AG09319 (cell line): Measurements from ENCODE around the gene PLEKHG2.

Experiments used
- DNase-seq: peaks from one replicate; pipeline ENCODE4 v3.0.0-alpha.2; 2010; ENCODE audit warnings: low read depth; ENCODE audit errors: extremely low read depth
- TF ChIP-seq, protein P1 (sequence below): IDR thresholded peaks from 2 replicates; pipeline ENCODE4 v1.5.1; 2011; ENCODE audit warnings: low read depth, mild to moderate bottlenecking, inconsistent platforms, low read length, moderate library complexity

PLEKHG2 gene, protein sequence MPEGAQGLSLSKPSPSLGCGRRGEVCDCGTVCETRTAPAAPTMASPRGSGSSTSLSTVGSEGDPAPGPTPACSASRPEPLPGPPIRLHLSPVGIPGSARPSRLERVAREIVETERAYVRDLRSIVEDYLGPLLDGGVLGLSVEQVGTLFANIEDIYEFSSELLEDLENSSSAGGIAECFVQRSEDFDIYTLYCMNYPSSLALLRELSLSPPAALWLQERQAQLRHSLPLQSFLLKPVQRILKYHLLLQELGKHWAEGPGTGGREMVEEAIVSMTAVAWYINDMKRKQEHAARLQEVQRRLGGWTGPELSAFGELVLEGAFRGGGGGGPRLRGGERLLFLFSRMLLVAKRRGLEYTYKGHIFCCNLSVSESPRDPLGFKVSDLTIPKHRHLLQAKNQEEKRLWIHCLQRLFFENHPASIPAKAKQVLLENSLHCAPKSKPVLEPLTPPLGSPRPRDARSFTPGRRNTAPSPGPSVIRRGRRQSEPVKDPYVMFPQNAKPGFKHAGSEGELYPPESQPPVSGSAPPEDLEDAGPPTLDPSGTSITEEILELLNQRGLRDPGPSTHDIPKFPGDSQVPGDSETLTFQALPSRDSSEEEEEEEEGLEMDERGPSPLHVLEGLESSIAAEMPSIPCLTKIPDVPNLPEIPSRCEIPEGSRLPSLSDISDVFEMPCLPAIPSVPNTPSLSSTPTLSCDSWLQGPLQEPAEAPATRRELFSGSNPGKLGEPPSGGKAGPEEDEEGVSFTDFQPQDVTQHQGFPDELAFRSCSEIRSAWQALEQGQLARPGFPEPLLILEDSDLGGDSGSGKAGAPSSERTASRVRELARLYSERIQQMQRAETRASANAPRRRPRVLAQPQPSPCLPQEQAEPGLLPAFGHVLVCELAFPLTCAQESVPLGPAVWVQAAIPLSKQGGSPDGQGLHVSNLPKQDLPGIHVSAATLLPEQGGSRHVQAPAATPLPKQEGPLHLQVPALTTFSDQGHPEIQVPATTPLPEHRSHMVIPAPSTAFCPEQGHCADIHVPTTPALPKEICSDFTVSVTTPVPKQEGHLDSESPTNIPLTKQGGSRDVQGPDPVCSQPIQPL (N-terminal part only)

DNA sequence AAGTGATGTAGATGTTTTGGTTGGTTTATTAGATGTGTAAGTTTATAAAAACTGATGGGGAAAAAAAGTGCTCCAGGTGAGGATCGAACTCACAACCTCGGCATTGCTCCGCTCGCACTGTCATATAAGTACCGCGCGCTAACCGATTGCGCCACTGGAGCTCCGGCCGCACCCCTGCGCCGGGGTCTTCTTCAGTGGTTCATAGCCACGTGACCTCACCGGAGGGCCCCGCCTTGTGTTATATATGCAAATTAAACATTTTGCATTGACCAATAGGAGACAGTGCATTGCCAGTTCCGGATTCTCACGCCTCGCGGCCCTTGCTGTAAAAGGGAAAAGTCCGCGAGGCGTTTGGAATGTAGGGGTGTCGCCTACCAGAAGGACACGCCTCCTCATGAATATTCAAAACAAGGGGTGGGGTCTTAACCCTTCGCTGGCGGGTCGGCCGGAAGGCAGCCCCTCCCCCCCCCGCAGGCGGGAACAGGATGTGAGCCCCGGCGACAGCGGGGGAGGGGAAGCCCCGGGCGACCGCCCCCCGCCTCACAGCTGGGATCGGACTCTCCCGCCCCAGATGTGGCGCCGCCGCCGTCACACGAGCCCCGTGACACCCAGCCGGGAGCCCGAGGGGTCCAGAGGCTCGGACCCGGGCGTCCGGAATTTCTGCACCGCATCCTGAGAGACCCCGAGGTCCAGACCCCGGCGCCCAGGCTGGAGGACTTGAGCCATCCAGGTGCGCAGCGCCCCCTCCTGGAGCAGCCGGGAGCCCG is at the start of gene PLEKHG2:
Gene PLEKHG2, plus strand, starts transcription at position 570 of the 767 bp plus-strand sequence. CDS start 1,418 bp downstream, outside the sequence.
- peak; percentile 100 for DNase-seq
- TF ChIP-seq, protein P1, sequence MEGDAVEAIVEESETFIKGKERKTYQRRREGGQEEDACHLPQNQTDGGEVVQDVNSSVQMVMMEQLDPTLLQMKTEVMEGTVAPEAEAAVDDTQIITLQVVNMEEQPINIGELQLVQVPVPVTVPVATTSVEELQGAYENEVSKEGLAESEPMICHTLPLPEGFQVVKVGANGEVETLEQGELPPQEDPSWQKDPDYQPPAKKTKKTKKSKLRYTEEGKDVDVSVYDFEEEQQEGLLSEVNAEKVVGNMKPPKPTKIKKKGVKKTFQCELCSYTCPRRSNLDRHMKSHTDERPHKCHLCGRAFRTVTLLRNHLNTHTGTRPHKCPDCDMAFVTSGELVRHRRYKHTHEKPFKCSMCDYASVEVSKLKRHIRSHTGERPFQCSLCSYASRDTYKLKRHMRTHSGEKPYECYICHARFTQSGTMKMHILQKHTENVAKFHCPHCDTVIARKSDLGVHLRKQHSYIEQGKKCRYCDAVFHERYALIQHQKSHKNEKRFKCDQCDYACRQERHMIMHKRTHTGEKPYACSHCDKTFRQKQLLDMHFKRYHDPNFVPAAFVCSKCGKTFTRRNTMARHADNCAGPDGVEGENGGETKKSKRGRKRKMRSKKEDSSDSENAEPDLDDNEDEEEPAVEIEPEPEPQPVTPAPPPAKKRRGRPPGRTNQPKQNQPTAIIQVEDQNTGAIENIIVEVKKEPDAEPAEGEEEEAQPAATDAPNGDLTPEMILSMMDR, result peak; percentile 82

GRCh38 chr19:39362682-39363657 is 49.5 kb upstream of the PLEKHG2 start:
- no peak for DNase-seq
- TF ChIP-seq, protein P1, result no peak

GRCh38 chr19:39363901-39364457 is 48.5 kb upstream of the PLEKHG2 start:
- TF ChIP-seq, protein P1, result no peak
- no peak for DNase-seq

DNA sequence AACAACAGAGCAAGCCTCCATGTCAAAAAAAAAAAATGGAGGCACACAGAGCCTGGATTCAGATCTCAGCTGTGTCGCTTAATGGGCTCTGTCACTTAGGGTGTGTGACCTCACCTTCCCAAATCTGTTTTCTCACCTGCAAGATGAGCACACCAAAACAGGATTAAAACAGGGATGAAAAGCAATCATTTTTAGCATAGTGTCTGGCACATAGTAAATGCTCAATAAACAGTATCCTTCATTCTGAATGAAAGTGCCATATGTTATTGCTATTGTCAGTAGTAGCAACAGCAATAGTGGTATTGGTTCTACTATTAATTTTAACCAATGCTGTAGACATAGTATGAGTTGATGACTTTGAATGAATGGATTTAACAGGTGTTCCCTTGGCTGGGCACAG is 46.9 kb upstream of the PLEKHG2 start:
- TF ChIP-seq, protein P1, result no peak

DNA sequence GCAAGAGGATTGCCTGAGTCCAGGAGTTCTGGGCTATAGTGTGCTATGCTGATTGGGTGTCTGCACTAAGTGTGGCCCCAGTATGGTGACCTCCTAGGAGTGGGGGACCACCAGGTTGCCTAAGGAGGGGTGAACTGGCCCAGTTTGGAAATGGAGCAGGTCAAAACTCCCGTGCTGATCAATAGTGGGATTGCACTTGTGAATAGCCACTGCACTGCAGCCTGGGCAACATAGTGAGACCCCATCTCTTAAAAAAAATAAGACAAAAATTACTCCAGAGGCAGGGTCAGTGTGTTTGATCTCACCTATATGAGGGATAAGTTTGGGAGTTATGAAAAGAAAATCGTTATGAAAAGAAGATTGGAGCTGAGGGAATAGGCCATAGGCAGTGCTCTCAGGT is 43.3 kb upstream of the PLEKHG2 start:
- no peak for DNase-seq

More for the DNA sequence above, 46.9 kb upstream of the PLEKHG2 start:
- DNase-seq, result no peak

More for the DNA sequence above, 43.3 kb upstream of the PLEKHG2 start:
- TF ChIP-seq, protein P1, result no peak
